Coronary artery (tissue), 2 donors: Measurements from ENCODE around the gene MOB2.

ENCODE experiments used
- DNase-seq: peaks from one replicate; pipeline ENCODE4 v3.0.0-alpha.2; 2017; ENCODE audit warnings: low spot score
- H3K27ac ChIP-seq, 2 donors: fragments of 200-600 bp; sonication (generic); one replicate each; pipeline ENCODE4 v1.5.1; 2016 to 2019
- H3K4me3 ChIP-seq: fragments of 200-600 bp; sonication (generic); 2 replicates; pipeline ENCODE4 v1.5.1; 2016; ENCODE audit warnings: mild to moderate bottlenecking, moderate library complexity
- CTCF ChIP-seq: fragments of 200-600 bp; sonication (generic); IDR thresholded peaks from one replicate; pipeline ENCODE4 v1.5.1; 2019; ENCODE audit warnings: antibody characterized with exemption

MOB2 gene

GRCh38 chr11:1490651-1491050 lies 4.1 kb upstream of the MOB2 start:
- TF ChIP-seq CTCF, result no peak
- DNase-seq, result no peak
- no peak overlapping the region for H3K4me3 ChIP-seq
- H3K27ac ChIP-seq, result no peak overlapping the region

- no peak for DNase-seq
- Histone ChIP-seq H3K4me3 (no peak overlapping the region), H3K27ac (peak overlapping the region in 1 of 2 donors; percentile 99)
- no peak for TF ChIP-seq CTCF
Observed at GRCh38 chr11:1488575-1489180, 2.1 kb upstream of the MOB2 start.

DNA sequence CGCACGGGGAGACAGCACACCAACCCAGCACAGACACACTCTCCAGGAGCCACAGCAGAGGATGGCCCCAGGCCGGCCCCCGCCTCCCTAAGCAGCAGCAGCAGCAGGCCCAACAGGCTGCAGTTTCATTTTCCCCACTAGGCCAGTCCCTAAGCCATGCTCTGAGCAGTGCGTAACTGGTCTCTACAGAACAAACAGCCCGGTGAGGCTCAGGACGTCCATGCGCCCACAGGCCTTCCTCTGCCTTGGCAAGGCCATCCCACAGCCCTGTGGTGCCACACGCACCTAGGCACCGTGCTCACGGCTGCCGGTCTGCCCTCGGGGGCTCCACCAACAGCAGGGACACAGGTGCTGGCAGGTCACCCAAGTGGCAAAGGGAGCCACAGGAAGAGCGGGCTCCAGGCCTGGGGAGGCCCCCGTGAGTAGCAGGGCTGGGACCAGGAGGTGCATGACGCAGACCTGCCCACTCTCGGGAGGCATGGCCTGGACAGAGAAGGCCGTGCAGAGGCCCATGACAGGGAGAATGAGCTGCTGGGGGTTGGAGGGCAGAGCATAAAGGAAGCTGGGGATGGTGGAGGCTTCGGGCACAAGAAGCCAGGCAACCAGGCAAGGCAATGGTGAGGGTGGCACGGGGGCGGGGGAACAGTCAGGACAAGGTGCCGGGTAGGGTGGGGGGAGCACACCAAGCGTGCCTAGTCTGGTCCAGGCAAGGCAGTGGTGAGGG lies 1.4 kb upstream of the MOB2 start:
- Histone ChIP-seq H3K27ac (peak overlapping the region; percentile 97 to 99), H3K4me3 (peak overlapping the region; percentile 77)
- TF ChIP-seq CTCF, result no peak
- DNase-seq, result no peak

DNA sequence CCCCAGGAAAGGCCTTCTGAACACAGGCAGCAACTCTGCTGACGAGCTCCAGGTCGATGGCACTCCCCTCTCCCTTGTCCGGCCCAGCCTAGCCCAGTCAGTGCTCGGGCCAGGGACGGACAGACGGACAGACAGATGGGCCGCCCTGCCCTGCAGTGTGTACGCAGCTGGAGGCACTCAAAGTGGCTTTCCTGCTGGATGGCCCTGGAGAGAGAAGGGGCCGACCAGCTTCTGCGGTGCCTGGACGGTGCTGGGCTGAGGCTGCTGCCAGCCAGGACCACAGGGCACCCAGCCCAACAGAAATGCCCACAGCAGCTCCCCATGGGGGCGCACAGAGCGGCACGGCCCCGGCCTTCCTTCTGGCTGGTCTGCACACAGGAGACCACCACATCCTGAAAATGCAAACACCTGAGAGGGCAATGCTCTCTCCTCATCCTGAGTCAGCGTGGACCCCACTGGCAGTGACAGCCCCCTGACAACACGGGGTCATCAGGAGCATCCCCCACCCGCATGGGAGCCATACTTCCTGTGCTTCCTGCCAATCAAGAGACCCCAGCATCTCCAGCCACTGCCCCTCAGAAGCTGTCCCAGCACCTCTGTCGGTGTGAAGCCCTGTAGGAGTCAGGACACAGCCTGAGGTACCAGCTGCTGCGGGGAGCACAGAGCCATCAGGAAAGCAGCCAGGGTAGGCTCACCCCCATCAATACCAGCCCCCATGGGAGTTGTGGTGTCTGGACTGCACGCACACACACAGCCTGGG lies 692 bp upstream of the MOB2 start:
- no peak for DNase-seq
- H3K27ac ChIP-seq, result peak overlapping the region; percentile 97 to 99
- peak overlapping the region; percentile 77 for H3K4me3 ChIP-seq
- TF ChIP-seq CTCF, result no peak

GRCh38 chr11:1485504-1485885 lies 1.1 kb downstream of the MOB2 start:
- TF ChIP-seq CTCF, result no peak
- H3K4me3 ChIP-seq, result peak overlapping the region; percentile 77
- peak overlapping the region; percentile 97 to 99 for H3K27ac ChIP-seq
- DNase-seq, result no peak

DNA sequence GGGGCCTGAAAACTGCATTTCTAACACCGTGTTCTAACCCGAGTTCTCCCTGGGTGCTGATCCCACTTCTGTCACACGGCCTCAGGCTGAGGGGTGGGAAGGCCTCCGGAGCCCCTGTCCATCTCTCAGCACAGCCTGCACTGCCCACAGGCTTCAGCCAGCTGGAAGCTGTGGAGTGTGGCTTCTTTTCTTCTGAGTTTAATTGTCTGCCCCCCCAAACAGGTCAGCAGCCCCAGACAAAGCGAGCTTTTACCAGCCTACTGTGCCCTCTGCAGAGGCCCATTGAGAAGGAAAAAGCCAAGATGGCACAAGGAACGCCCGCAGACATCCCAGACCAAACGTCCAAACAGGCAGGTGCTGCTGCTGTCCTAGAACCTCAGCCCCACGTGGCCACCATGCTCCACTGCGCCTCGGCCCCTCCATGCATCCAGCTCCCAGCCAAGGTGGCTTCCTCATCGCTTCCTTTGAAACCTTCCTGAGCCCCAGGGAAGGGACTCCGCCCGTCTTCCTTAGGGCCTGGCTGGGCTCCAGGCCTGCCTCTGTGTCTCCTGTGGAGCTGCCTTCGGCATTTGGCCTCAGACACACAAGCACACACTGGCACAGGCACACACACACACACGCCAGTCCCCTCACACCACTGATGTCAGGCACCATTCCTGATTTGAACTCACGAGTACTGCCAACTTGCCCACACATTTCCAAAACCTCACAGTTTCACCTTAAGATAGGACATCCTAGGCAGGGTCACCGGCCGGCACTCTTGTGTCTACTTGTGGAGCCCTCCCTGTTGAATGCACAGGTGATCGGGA lies 1.7 kb downstream of the MOB2 start:
- no peak for TF ChIP-seq CTCF
- H3K4me3 ChIP-seq, result peak overlapping the region; percentile 77
- DNase-seq, result no peak

More for the DNA sequence above, 1.7 kb downstream of the MOB2 start:
- H3K27ac ChIP-seq, result peak overlapping the region; percentile 97 to 99
